NT2/D1 (cell line): ENCODE measurements around the gene SLC4A1AP.

ENCODE experiments used
- SUZ12 ChIP-seq: IDR thresholded peaks from 2 replicates; pipeline ENCODE4 v1.6.1; 2011; ENCODE audit not compliant: insufficient read length, insufficient read depth; ENCODE audit errors: extremely low read depth
- YY1 ChIP-seq: IDR thresholded peaks from 2 replicates; pipeline ENCODE4 v1.6.1; 2011; ENCODE audit not compliant: insufficient read length, insufficient read depth
- ZNF274 ChIP-seq: IDR thresholded peaks from 2 replicates; pipeline ENCODE4 v1.6.1; 2011; ENCODE audit warnings: mild to moderate bottlenecking, low read depth, low read length

- TF ChIP-seq YY1 (no peak), SUZ12 (no peak), ZNF274 (no peak)
Observed at GRCh38 chr2:27730980-27731691, 67.4 kb downstream of the SLC4A1AP start.
